ENCODE results near the gene THRAP3. TPM values are rescaled to one million over a fixed set of nuclear protein-coding genes. Genes with fewer than 3 reads are reported as not detected.

Gene THRAP3
- total RNA-seq, 4 donors from 2014 or later = 77.2 to 99.5 (median 86.2) TPM

- TF ChIP-seq CTCF (IDR thresholded peaks at IDR 0.05) = no peak
- DNase-seq (ENCODE audit: low spot score) = no peak
- peak; percentile 55 for ATAC-seq (ENCODE audit: low FRiP score)
Observed at GRCh38 chr1:36322786-36323635, 98.8 kb downstream of the THRAP3 start.

- DNase-seq (ENCODE audit: low spot score) (no peak), ATAC-seq (ENCODE audit: low FRiP score) (peak; percentile 48)
- TF ChIP-seq CTCF (IDR thresholded peaks at IDR 0.05) = no peak
Observed at GRCh38 chr1:36323636-36324352, 99.6 kb downstream of the THRAP3 start, which contains the start of gene EVA1B. Gene EVA1B, minus strand, starts transcription at chr1:36323645. Its CDS starts 608 bp downstream, at chr1:36323037.

- ATAC-seq (ENCODE audit: low FRiP score) = no peak
- no peak for DNase-seq (ENCODE audit: low spot score)
- no peak for TF ChIP-seq CTCF (IDR thresholded peaks at IDR 0.05)
Observed at GRCh38 chr1:36324353-36324703, 100.1 kb downstream of the THRAP3 start.

GRCh38 chr1:36326499-36326898 lies 102.3 kb downstream of the THRAP3 start:
- TF ChIP-seq CTCF (IDR thresholded peaks at IDR 0.05) = no peak
- DNase-seq (ENCODE audit: low spot score) (no peak), ATAC-seq (ENCODE audit: low FRiP score) (no peak)

- DNase-seq (ENCODE audit: low spot score) (no peak), ATAC-seq (ENCODE audit: low FRiP score) (no peak)
- TF ChIP-seq CTCF (IDR thresholded peaks at IDR 0.05) = no peak
Observed at GRCh38 chr1:36327421-36328087, 103.3 kb downstream of the THRAP3 start.

- DNase-seq (ENCODE audit: low spot score) = no peak
- no peak for ATAC-seq (ENCODE audit: low FRiP score)
- TF ChIP-seq CTCF (IDR thresholded peaks at IDR 0.05) = no peak
Observed at GRCh38 chr1:36328088-36328480, 103.8 kb downstream of the THRAP3 start.
